ENCODE measurements around the gene FOXO3. TPM values are rescaled to one million over a fixed set of nuclear protein-coding genes. Genes with fewer than 3 reads are reported as not detected.

Gene FOXO3
- total RNA-seq, 1 donor from 2014 or later, result 34.6 TPM

GRCh38 chr6:108578166-108578565 is 17.4 kb downstream of the FOXO3 start:
- peak overlapping the region; percentile 54 for H3K4me3 Mint-ChIP-seq (ENCODE audit: unreplicated experiment)
- no peak for DNase-seq (ENCODE audit: low spot score)
- no peaks in the 10 kb centered on the region for H3K9me3 Mint-ChIP-seq (ENCODE audit: unreplicated experiment)
- H3K36me3 Mint-ChIP-seq (ENCODE audit: low read depth, unreplicated experiment), result peaks cover 9% of the 10 kb centered on the region
- TF ChIP-seq CTCF (IDR thresholded peaks at IDR 0.05; ENCODE audit: unreplicated experiment), result no peak
- peaks cover 9% of the 10 kb centered on the region for H3K4me1 Mint-ChIP-seq (ENCODE audit: unreplicated experiment)
- no peaks in the 10 kb centered on the region for H3K27me3 Mint-ChIP-seq (ENCODE audit: unreplicated experiment)
- no peak overlapping the region for H3K27ac Mint-ChIP-seq (ENCODE audit: unreplicated experiment)

- Mint-ChIP-seq H3K4me1 (ENCODE audit: unreplicated experiment) (peaks cover 10% of the 10 kb centered on the region), H3K36me3 (ENCODE audit: low read depth, unreplicated experiment) (peaks cover 9% of the 10 kb centered on the region), H3K27me3 (ENCODE audit: unreplicated experiment) (no peaks in the 10 kb centered on the region), H3K9me3 (ENCODE audit: unreplicated experiment) (no peaks in the 10 kb centered on the region), H3K27ac (ENCODE audit: unreplicated experiment) (no peak overlapping the region), H3K4me3 (ENCODE audit: unreplicated experiment) (peak overlapping the region; percentile 54)
- DNase-seq (ENCODE audit: low spot score), result no peak
- TF ChIP-seq CTCF (IDR thresholded peaks at IDR 0.05; ENCODE audit: unreplicated experiment), result no peak
Measured at GRCh38 chr6:108578595-108579327, 18.0 kb downstream of the FOXO3 start.

- no peaks in the 10 kb centered on the region for H3K27me3 Mint-ChIP-seq (ENCODE audit: unreplicated experiment)
Measured at GRCh38 chr6:108579328-108579721, 18.6 kb downstream of the FOXO3 start.

GRCh38 chr6:108580646-108581045 is 19.9 kb downstream of the FOXO3 start:
- no peak for TF ChIP-seq CTCF (IDR thresholded peaks at IDR 0.05; ENCODE audit: unreplicated experiment)
- peaks cover 8% of the 10 kb centered on the region for H3K4me1 Mint-ChIP-seq (ENCODE audit: unreplicated experiment)
- H3K27ac Mint-ChIP-seq (ENCODE audit: unreplicated experiment), result no peak overlapping the region
- no peaks in the 10 kb centered on the region for H3K9me3 Mint-ChIP-seq (ENCODE audit: unreplicated experiment)
- H3K4me3 Mint-ChIP-seq (ENCODE audit: unreplicated experiment), result no peak overlapping the region
- no peaks in the 10 kb centered on the region for H3K27me3 Mint-ChIP-seq (ENCODE audit: unreplicated experiment)
- DNase-seq (ENCODE audit: low spot score), result no peak
- H3K36me3 Mint-ChIP-seq (ENCODE audit: low read depth, unreplicated experiment), result peaks cover 15% of the 10 kb centered on the region

More at GRCh38 chr6:108579328-108579721, 18.6 kb downstream of the FOXO3 start:
- Mint-ChIP-seq H3K27ac (ENCODE audit: unreplicated experiment) (no peak overlapping the region), H3K4me1 (ENCODE audit: unreplicated experiment) (peaks cover 13% of the 10 kb centered on the region), H3K4me3 (ENCODE audit: unreplicated experiment) (no peak overlapping the region), H3K9me3 (ENCODE audit: unreplicated experiment) (no peaks in the 10 kb centered on the region), H3K36me3 (ENCODE audit: low read depth, unreplicated experiment) (peaks cover 14% of the 10 kb centered on the region)
- no peak for DNase-seq (ENCODE audit: low spot score)
- TF ChIP-seq CTCF (IDR thresholded peaks at IDR 0.05; ENCODE audit: unreplicated experiment), result no peak

GRCh38 chr6:108581237-108581931 is 20.7 kb downstream of the FOXO3 start:
- Mint-ChIP-seq H3K36me3 (ENCODE audit: low read depth, unreplicated experiment) (peaks cover 15% of the 10 kb centered on the region), H3K27ac (ENCODE audit: unreplicated experiment) (no peak overlapping the region), H3K27me3 (ENCODE audit: unreplicated experiment) (no peaks in the 10 kb centered on the region), H3K9me3 (ENCODE audit: unreplicated experiment) (no peaks in the 10 kb centered on the region), H3K4me3 (ENCODE audit: unreplicated experiment) (no peak overlapping the region), H3K4me1 (ENCODE audit: unreplicated experiment) (peaks cover 10% of the 10 kb centered on the region)
- no peak for DNase-seq (ENCODE audit: low spot score)
- no peak for TF ChIP-seq CTCF (IDR thresholded peaks at IDR 0.05; ENCODE audit: unreplicated experiment)

Data from endothelial cell (in vitro differentiated cells).